NCI-H128 (cell line): ENCODE measurements around the gene ANKRD17.
A peak's percentile ranks its signal among the peaks of the same experiment; 100 is the strongest.
"Not testable (repeated sequence)": the region's sequence is repeated elsewhere in the genome, so short reads cannot be mapped to it uniquely, and the experiment has no call there.

Experiments
- DNase-seq: peaks from one replicate; lab custom pipeline; 2025; ENCODE audit not compliant: unreplicated experiment; lab: John Stamatoyannopoulos, UW

The ANKRD17 gene, protein sequence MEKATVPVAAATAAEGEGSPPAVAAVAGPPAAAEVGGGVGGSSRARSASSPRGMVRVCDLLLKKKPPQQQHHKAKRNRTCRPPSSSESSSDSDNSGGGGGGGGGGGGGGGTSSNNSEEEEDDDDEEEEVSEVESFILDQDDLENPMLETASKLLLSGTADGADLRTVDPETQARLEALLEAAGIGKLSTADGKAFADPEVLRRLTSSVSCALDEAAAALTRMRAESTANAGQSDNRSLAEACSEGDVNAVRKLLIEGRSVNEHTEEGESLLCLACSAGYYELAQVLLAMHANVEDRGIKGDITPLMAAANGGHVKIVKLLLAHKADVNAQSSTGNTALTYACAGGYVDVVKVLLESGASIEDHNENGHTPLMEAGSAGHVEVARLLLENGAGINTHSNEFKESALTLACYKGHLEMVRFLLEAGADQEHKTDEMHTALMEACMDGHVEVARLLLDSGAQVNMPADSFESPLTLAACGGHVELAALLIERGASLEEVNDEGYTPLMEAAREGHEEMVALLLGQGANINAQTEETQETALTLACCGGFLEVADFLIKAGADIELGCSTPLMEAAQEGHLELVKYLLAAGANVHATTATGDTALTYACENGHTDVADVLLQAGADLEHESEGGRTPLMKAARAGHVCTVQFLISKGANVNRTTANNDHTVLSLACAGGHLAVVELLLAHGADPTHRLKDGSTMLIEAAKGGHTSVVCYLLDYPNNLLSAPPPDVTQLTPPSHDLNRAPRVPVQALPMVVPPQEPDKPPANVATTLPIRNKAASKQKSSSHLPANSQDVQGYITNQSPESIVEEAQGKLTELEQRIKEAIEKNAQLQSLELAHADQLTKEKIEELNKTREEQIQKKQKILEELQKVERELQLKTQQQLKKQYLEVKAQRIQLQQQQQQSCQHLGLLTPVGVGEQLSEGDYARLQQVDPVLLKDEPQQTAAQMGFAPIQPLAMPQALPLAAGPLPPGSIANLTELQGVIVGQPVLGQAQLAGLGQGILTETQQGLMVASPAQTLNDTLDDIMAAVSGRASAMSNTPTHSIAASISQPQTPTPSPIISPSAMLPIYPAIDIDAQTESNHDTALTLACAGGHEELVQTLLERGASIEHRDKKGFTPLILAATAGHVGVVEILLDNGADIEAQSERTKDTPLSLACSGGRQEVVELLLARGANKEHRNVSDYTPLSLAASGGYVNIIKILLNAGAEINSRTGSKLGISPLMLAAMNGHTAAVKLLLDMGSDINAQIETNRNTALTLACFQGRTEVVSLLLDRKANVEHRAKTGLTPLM (N-terminal part only)

DNA sequence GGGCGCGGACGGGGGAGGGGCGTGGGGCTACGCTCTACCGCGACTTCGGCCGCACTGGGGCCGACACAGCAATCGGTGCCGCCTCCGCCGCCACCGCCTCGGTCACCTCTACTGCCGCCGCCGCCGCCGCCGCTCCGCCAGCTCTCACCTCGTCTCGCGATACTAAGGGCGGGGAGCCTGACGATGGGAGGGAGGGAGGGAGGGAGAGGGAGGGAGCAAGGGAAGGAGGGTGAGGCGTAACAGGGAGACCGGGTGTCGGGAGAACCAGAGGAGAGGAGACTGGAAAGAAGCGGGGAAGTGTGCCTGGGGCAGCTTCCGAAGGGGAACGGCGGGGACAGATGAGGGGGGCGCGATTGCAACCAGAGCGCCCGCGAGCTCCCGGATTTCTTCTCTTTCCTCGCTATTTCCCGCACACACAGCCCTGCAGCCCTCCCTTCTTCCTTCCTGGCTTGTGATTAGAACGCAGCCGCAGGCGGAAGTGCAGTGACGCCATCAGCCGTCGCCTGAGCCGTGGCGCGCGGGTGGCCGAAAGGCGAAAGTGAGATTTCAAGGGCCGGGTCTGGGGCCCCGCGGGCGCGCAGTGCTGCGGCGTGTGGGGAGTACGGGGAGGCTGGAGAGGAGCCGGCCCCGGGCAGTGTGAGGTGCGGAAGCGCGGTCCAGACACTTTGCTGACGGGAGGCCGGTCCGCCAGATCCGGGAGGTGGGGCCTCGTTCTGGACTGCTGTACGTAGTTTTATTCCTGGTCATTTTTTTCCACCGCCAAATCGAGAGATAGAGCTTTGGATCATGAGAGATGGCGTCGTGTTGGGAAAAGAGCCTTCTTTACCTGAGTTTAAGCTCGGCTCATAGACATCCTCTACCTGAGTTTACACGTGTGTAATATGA, at the start of gene ANKRD17:
Gene ANKRD17, minus strand, starts transcription at position 113 of the 885 bp plus-strand sequence. CDS start 130 bp downstream, outside the sequence.
- peak; percentile 36 for DNase-seq

DNA sequence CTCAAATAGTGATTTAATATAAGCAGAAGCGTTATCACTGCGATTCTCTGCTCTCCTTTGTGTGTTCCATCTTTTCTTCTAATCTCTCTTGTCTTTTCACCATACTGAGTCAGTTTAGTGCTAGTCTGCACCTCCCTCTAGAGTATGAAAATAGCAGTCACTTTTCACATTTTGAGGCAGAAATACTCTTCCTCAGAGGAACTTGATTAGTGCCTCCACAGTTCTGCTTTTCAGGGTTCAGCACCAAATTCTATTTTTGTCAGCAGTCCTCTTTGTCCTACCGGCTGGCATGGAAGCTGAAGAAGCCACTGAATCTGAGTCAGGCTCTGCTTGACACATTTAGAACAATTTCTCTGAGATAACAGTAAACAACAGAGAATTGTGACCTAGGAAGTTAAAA, 49.7 kb upstream of the ANKRD17 start:
- DNase-seq = no peak

DNA sequence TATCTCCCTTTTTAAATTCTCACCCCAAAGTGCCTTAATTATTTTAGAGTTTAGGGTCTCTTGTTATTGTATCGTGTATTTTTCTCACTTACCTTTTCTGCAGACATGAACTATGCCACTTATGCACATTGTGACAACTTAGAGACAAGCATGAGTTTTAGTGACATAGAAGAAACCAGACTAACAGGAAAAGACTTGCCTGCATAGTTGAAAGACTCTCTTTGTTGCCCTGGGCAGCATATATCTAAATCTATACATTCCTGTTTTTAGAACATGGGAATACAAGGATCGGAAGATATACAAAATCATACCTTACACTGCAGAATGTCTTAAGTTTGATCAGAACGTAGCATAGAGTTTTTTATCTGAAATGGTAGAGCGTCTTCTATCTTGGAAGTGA, 45.1 kb upstream of the ANKRD17 start:
- DNase-seq = no peak

DNA sequence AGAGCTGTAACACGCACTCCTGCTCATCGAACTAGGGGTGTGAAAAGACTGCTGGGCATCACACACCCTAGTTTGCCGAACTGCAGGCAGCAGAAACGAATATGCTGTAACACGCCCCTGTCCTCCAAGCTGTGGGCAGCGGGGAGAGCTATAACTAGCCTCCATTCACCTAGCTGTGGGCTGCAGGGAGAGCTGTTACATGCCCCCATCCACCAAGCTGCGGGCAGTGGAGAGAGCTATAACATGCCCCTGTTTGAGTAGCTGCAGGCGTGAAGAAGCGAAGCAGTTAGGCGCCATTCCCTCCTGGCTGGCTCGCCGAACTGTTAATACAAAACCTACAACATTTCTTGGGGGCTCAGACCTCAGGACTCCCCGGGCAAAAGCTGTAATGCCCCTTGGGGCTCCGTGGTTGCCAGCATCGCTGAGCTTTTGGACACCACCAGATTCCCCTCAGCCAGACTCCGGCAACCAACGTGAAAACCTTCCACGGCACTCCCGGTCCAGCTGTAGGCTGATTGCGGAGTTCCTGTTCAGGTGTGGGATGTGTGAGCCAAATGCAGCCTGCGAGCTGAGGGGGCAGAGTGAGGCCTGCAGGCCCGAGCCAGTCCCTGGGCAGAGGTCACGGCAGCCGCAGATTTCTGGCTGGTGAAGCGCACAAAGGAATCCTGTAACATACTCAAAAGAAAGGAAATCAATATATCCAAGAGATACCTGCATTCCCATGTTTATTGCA, 41.1 kb upstream of the ANKRD17 start:
- no peak for DNase-seq

DNA sequence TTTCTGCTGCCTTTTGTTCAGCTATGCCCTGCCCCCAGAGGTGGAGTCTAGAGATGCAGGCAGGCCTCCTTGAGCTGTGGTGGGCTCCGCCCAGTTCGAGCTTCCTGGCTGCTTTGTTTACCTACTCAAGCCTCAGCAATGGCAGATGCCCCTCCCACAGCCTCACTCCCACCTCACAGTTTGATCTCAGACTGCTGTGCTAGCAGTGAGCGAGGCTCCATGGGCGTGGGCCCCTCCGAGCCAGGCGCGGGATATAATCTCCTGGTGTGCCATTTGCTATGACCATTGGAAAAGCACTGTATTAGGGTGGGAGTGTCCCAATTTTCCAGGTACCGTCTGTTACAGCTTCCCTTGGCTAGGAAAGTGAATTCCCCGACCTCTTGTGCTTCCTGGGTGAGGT, 34.1 kb upstream of the ANKRD17 start:
- not testable (repeated sequence) for DNase-seq

DNA sequence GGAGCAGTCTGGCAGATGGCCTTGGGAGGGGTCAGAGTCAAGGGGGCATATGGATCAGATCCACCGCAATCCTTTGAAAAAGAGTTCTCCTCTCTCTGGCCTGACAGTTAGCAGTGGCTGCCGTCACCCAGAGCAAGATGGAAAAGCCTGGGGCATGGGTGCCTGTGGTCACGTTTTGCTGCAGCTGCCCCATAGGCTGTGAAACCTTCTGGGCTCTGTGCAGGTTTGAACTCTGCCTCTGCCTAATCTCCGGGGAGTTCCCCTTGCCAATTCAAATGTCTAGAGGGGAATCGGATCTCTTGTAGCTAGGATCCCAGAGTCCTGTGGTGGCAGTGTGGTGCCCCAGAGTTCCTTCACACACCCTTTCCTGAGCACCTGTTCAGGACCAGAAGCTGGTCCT, 23.4 kb upstream of the ANKRD17 start:
- no peak for DNase-seq

DNA sequence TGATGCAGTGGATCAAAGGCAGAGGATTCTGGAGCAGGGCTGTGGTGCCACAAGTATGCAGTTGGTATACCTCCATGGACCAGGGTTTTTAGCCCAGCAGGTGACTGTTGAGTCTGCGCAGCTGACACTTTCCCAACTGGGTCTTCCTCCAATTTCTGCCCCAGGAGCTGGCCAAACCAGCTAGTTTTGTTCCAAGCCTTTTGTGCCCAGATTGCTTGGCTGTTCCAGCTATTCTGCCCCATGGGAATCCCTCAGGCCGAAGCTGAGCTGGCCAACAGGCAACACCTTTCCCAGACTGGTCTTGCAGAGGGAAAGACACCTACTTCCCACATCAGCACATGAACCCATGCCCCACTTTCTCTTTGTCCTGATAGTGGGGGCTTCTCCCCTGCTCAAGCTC, 22.8 kb upstream of the ANKRD17 start:
- no peak for DNase-seq

DNA sequence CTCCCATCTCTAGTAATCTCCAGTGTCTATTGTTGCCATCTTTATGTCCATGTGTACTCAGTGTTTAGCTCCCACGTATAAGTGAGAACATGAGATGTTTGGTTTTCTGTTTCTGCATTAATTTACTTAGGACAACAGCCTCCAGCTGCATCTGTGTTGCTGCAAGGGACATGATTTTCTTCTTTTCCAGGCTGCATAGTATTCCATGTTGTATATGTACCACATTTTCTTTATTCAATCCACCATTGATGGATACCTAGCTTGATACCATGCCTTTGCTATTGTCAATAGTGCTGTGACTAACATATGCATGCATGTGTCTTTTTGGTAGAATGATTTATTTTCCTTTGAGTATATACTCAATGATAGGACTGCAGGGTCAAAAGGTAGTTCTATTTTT, 18.6 kb upstream of the ANKRD17 start:
- DNase-seq = no peak

DNA sequence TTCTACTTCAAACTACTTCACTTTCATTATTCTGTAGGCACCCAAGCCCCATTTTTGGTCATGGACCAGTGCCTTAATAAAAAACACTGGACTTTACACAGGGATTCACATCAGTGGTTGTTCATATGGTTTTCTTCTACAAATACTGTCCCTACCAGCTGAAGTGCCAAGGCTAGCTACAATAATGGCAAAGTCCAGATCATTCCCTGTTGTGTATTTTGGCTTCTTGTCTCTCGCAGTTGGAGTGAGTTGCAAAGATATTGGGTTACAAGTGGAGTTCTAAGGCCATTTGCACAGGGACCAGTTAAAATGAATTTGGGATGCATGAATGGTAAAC, 16.7 kb upstream of the ANKRD17 start:
- DNase-seq = no peak

DNA sequence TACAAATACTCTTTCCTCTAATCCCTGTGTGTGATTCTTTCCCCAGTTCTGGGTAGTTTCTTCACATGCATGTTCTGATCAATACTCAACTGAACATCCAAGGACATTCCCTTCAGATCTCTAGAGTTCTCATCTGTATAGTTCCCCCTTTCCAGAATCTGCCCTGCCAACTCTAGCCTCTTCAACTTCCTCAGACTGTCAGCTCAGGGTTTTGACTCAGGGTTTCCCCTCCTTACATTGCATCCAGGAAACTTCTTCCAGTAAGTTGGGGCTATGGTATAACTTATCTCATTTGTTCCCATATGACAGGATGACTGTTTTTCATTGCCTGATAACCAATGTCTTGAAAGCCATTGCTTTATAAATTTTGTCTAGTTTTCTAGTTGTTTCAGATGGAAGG, 14.2 kb upstream of the ANKRD17 start:
- no peak for DNase-seq

DNA sequence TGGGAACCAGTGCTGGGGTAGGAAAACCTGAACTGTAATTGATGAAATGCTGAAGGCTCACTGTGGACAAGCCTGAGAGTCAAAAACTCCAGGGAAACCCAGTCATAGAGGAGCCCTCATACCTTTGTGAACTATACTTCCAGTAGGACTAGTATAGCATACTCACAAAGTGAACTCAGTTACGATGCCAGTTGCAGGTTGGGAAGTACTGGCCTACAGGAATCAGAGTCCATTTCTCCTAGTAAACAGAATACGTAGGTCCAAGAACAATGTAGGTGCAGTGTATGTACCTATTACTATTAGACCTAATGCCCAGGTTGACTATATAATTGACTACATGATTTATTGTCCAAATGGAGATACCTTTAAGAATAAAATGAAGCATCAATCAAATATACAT, 8.5 kb upstream of the ANKRD17 start:
- no peak for DNase-seq

DNA sequence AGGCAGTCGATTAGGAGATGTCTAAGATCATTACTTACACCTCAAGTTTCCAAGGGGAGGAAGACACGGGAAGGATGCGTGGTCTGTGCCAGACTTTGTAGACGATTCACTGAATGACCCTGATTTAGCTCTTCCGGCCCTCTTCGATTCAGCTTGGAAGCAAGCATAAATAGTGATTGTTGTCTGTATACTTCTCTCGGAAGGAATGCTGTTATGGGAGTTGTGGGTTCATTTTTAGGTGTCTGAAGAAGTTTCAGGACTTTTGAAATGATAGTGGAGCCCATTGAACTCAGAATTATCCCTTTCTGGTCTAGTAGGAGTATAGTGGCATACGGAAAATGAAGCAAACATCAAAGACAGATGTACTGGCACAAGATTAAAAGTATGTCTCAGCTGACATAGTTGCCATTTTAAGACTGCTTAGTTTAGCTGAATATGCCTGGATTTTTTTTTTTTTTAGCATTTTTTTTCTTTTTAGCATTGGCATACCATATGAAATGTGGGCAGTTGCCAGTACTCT, 1.0 kb upstream of the ANKRD17 start:
- no peak for DNase-seq

DNA sequence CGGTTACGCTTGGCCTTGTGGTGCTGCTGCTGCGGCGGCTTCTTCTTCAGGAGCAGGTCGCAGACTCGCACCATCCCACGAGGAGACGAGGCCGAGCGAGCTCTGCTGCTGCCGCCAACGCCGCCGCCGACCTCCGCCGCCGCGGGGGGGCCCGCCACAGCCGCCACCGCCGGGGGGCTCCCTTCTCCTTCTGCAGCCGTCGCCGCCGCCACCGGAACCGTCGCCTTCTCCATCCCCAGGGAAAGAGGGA, 237 bp downstream of the ANKRD17 start:
- DNase-seq = no peak

DNA sequence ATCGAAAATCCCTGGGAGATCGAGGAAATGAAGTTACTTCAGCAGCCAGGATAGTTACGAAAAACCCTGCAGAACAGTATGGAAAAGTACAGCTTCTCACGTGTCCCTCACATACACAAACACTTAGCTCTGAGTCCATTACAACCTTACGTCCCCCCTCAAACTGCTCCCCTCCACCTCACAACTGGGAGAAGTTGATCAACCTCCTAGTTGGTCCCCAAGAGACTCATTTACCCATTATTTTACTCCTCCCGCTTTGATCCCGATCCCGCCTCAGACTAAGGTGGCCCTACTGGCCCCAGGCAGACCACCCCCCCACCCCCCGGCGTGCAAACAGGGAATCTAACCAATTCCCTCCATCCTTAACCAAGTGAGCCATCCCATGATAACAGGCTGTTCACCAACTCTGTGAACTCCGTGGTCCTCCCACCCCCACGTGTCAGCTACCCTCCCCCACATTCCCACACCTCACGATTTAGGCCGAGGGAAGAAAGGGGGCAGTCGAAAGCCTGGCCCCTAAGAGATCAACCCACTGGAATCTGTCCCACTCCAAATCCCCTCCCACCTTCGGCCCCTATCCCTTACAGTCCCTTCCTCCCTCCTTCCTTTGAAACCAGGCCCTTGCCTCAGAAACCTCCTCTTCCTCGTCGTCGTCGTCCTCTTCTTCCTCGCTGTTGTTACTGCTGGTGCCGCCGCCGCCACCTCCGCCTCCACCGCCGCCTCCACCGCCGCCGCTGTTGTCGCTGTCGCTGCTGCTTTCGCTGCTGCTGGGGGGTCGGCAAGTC, 755 bp downstream of the ANKRD17 start:
- DNase-seq = no peak

DNA sequence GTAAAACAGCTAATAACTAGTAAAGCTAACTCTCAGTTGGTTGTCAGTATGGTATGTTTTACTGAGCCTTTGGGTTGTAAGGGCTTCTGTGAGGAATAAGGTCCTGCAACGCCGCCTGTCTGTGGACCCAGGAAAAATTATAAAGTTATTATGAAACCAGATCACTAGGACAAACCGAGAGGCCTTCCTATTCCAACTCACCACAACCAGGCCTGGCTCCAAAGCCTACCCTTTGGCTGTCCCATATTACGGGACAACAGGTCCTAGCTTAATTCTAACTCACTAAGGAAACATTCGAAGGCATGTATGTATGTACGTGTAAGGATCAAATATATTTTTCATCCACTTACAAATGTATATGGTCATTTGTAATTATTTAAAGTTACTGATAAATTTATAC, 1.4 kb downstream of the ANKRD17 start:
- DNase-seq = peak; percentile 28

DNA sequence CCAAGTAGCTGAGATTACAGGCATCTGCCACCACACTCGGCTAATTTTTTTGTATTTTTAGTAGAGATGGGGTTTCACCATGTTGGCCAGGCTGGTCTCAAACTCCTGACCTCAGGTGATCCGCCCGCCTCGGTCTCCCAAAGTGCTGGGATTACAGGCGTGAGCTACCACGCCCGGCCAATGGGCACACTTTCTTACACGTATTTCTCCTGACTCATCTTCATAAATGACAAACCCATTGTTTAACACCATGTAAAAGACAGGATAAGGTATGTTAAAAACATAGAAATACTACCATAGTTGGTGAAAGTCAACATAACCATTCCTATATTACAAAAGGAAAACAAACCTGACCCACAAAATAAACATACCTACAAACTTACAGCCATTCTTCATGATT, 2.8 kb downstream of the ANKRD17 start:
- not testable (repeated sequence) for DNase-seq

DNA sequence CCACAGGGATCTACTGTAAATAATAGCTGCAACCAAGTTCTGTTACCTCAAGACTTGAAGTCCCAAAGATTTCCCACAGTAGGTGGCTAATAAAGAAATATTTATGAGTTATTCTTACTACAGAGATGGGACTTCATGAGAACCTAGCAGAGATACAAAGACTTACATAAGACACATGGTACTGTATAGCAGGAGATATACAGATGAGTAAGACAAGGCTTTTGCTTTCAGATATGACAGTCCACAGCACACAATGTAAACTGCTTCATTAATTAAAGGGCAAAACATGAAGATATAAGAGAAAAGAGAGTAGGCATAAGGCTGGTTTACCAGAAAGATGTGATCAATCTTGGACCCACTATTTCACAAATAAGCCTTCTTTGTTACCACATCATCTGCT, 6.6 kb downstream of the ANKRD17 start:
- DNase-seq = no peak

DNA sequence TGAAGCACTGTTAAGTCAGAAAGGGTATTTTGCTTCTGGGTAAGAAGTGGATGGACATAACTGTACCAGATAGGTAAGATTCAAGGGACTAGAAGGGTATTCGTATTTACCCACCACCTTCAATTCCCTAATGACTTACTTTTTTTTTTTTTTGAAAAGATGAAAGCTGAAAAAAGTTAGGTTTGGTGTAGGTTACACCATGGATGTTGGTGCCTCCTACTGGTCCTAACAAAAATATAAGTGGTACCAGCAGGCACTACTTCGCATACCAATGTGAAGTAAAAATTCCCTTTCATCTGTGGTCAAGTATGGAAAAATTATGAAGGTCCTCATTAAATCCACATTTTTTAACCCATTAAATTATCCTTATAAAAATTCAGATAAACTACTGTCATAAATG, 7.2 kb downstream of the ANKRD17 start:
- DNase-seq = no peak

DNA sequence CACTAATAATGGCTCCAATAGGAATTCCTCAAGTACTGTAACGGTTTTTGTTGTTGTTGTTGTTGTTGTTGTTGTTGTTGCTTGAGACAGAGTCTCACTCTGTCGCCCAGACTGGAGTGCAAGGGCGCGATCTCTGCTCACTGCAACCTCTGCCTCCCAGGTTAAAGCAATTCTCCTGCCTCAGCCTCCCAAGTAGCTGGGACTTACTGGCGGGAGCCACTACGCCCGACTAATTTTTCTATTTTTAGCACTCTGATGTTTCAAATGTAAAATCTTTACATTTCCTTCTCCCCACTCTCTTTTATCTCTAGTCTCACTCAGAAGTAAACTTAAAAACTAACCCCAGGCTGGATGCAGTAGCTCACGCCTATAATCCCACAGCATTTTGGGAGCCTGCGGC, 8.0 kb downstream of the ANKRD17 start:
- no peak for DNase-seq
